ENCODE measurements around the gene GIMD1.

DNA sequence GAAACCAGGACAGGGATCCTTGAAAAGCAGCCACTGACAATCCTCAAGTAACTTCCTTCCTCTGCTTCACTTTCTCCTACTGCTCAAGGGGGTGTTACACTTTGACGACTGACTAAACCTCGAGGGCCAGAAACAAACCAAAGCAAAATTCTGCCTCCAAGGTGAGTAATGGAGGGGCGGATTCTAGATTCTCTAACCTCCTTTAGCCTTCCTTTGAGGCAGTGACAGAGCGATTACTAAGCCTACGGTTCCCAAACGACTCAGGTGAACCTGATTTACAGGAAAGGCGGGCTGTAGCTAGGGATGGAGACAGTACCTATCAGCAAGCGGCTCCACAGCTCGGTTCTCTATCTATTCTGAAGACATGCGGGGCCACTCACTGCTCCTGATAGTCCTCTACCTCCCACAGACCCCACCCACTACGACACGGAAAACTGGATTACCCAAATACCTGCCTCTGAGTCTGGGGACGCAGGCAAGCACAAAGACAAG lies 53.1 kb downstream of the GIMD1 start:
- TF ChIP-seq, protein P1, sequence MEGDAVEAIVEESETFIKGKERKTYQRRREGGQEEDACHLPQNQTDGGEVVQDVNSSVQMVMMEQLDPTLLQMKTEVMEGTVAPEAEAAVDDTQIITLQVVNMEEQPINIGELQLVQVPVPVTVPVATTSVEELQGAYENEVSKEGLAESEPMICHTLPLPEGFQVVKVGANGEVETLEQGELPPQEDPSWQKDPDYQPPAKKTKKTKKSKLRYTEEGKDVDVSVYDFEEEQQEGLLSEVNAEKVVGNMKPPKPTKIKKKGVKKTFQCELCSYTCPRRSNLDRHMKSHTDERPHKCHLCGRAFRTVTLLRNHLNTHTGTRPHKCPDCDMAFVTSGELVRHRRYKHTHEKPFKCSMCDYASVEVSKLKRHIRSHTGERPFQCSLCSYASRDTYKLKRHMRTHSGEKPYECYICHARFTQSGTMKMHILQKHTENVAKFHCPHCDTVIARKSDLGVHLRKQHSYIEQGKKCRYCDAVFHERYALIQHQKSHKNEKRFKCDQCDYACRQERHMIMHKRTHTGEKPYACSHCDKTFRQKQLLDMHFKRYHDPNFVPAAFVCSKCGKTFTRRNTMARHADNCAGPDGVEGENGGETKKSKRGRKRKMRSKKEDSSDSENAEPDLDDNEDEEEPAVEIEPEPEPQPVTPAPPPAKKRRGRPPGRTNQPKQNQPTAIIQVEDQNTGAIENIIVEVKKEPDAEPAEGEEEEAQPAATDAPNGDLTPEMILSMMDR (conservative IDR thresholded peaks at IDR 0.05 in 1 of 2, IDR thresholded peaks at IDR 0.05 in 1 of 2; ENCODE audit: extremely low read depth in 1 of 2, insufficient read depth in 1 of 2, low read depth in 1 of 2, low read length in 2 of 2): no peak
- TF ChIP-seq EZH2 (IDR thresholded peaks at IDR 0.05; ENCODE audit: borderline replicate concordance, low read length): no peak

Data from mammary epithelial cell (primary cell).